Parathyroid adenoma (tissue), 2 donors: Measurements from ENCODE around the gene PWWP2B.

Source experiments
- H2AFZ ChIP-seq: fragments of 300-600 bp; sonication (generic); one replicate; pipeline ENCODE4 v1.7.0; 2017; ENCODE audit warnings: antibody characterized with exemption, mild to moderate bottlenecking
- H3K27ac ChIP-seq: fragments of 300-600 bp; sonication (generic); one replicate; pipeline ENCODE4 v1.7.0; 2017
- H3K27me3 ChIP-seq: fragments of 300-600 bp; sonication (generic); one replicate; pipeline ENCODE4 v1.7.0; 2017; ENCODE audit warnings: low read length; ENCODE audit not compliant: control insufficient read depth, insufficient read depth
- H3K36me3 ChIP-seq: fragments of 300-600 bp; sonication (generic); one replicate; pipeline ENCODE4 v1.7.0; 2017; ENCODE audit warnings: low read length; ENCODE audit not compliant: control insufficient read depth, insufficient read depth
- H3K4me1 ChIP-seq: fragments of 300-600 bp; sonication (generic); one replicate; pipeline ENCODE4 v1.7.0; 2017; ENCODE audit warnings: control low read depth
- H3K4me2 ChIP-seq: fragments of 300-600 bp; sonication (generic); one replicate; pipeline ENCODE4 v1.7.0; 2017; ENCODE audit warnings: low read length
- H3K4me3 ChIP-seq: fragments of 300-600 bp; sonication (generic); one replicate; pipeline ENCODE4 v1.7.0; 2017; ENCODE audit warnings: low read depth, low read length
- H3K79me2 ChIP-seq: fragments of 300-600 bp; sonication (generic); one replicate; pipeline ENCODE4 v1.7.0; 2017; ENCODE audit warnings: control low read depth
- H3K9ac ChIP-seq: fragments of 300-600 bp; sonication (generic); one replicate; pipeline ENCODE4 v1.7.0; 2017; ENCODE audit warnings: mild to moderate bottlenecking
- H3K9me3 ChIP-seq: fragments of 300-600 bp; sonication (generic); one replicate; pipeline ENCODE4 v1.7.0; 2017; ENCODE audit warnings: low read length; ENCODE audit not compliant: control insufficient read depth
- CTCF ChIP-seq: fragments of 300-600 bp; sonication (generic); IDR thresholded peaks from one replicate; pipeline ENCODE4 v1.7.0; 2017; ENCODE audit warnings: antibody characterized with exemption, mild to moderate bottlenecking
- donor health status: primary hyperparathyroidism.

The PWWP2B gene

GRCh38 chr10:132406181-132406580 is 9.2 kb downstream of the PWWP2B start:
- Histone ChIP-seq H3K4me2 (no peak overlapping the region), H3K9ac (no peak overlapping the region), H3K27ac (peak overlapping the region; percentile 100), H3K4me3 (no peak overlapping the region), H3K27me3 (no peaks in the 10 kb centered on the region), H3K4me1 (peaks cover 42% of the 10 kb centered on the region), H2AFZ (no peak overlapping the region), H3K79me2 (peaks cover 67% of the 10 kb centered on the region), H3K9me3 (no peaks in the 10 kb centered on the region), H3K36me3 (no peaks in the 10 kb centered on the region)
- no peak for TF ChIP-seq CTCF

GRCh38 chr10:132406750-132407149 is 9.8 kb downstream of the PWWP2B start:
- H3K4me1 ChIP-seq, result peaks cover 40% of the 10 kb centered on the region
- no peak for TF ChIP-seq CTCF
- peak overlapping the region; percentile 90 for H3K4me2 ChIP-seq
- H3K9ac ChIP-seq, result no peak overlapping the region
- no peaks in the 10 kb centered on the region for H3K27me3 ChIP-seq
- no peak overlapping the region for H2AFZ ChIP-seq
- H3K36me3 ChIP-seq, result no peaks in the 10 kb centered on the region
- H3K27ac ChIP-seq, result peak overlapping the region; percentile 100
- H3K79me2 ChIP-seq, result peaks cover 61% of the 10 kb centered on the region
- H3K9me3 ChIP-seq, result no peaks in the 10 kb centered on the region
- peak overlapping the region; percentile 63 for H3K4me3 ChIP-seq

DNA sequence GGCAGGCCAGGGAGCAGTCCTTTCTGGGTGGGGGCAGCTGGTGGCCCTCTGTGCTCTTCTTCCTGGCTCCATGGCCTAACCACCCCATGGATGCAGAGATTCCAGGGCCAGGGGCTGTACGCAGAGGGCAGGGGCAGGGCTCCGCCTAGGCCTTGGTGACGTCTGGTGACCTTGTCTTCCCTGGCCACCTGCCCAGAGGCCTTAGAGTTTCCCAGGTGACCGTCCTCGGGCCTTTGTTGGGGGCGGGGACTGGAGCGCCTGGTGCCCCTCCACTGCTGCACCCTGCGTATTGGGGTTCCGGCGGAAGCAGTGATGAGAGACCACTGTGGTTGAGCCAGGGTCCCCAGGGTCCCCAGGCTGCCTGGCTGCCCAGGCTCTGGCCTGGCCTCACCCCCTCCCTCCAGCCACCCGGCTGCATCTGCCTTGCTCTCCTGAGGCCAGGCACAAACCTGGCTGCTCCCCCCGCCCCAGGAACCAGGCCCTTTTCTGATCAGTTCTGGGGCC is 10.3 kb downstream of the PWWP2B start:
- H3K27me3 ChIP-seq, result no peaks in the 10 kb centered on the region
- peaks cover 56% of the 10 kb centered on the region for H3K79me2 ChIP-seq
- H3K36me3 ChIP-seq, result no peaks in the 10 kb centered on the region
- H3K4me3 ChIP-seq, result peak overlapping the region; percentile 63
- no peaks in the 10 kb centered on the region for H3K9me3 ChIP-seq
- peak overlapping the region; percentile 100 for H3K27ac ChIP-seq
- H3K4me2 ChIP-seq, result peak overlapping the region; percentile 90
- peak overlapping the region; percentile 93 for H3K9ac ChIP-seq
- no peak for TF ChIP-seq CTCF
- H2AFZ ChIP-seq, result peak overlapping the region; percentile 61
- peaks cover 46% of the 10 kb centered on the region for H3K4me1 ChIP-seq

GRCh38 chr10:132407846-132408278 is 10.9 kb downstream of the PWWP2B start:
- H3K27ac ChIP-seq, result peak overlapping the region; percentile 100
- no peaks in the 10 kb centered on the region for H3K27me3 ChIP-seq
- TF ChIP-seq CTCF, result peak; percentile 45
- no peaks in the 10 kb centered on the region for H3K36me3 ChIP-seq
- peak overlapping the region; percentile 74 for H2AFZ ChIP-seq
- H3K79me2 ChIP-seq, result peaks cover 50% of the 10 kb centered on the region
- H3K4me2 ChIP-seq, result peak overlapping the region; percentile 90
- peak overlapping the region; percentile 63 for H3K4me3 ChIP-seq
- peaks cover 51% of the 10 kb centered on the region for H3K4me1 ChIP-seq
- H3K9ac ChIP-seq, result peak overlapping the region; percentile 93
- H3K9me3 ChIP-seq, result no peaks in the 10 kb centered on the region

DNA sequence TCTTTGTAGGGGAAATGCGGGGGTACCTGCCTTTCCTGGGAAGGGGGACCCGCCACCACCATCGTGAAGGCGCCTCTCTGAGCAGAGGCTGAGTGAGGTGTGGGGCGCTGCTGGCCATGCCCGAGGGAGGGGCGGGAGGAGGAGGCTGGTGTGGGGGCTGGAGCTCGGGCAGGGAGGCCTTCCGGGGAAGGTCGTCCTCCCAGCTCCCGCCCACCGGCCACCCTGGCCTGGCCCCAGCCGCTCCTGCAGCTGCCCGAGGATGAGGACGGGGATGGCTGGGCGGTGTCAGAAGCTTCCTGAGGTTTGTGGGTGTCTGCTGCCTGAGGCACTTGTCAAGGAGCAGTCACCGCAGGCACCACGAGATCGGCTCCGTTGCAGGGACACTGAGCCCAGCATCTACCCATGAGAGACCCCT is 11.4 kb downstream of the PWWP2B start:
- Histone ChIP-seq H3K4me2 (peak overlapping the region; percentile 90), H3K27me3 (no peaks in the 10 kb centered on the region), H2AFZ (peak overlapping the region; percentile 74), H3K9me3 (no peaks in the 10 kb centered on the region), H3K9ac (peak overlapping the region; percentile 69), H3K4me3 (peak overlapping the region; percentile 63), H3K4me1 (peaks cover 52% of the 10 kb centered on the region), H3K79me2 (peaks cover 45% of the 10 kb centered on the region), H3K27ac (peak overlapping the region; percentile 100), H3K36me3 (no peaks in the 10 kb centered on the region)
- TF ChIP-seq CTCF, result no peak
